RWPE2 (cell line): ENCODE results near the gene DOCK11.

ENCODE experiments used
- ATAC-seq: fragments of 200-7000 bp; cut with Tn5 transposase; 3 replicates; pipeline ENCODE4 v1.9.1; 2021; ENCODE audit warnings: low read depth
- DNase-seq: peaks from one replicate; pipeline ENCODE4 v3.0.0-alpha.2; 2020; ENCODE audit warnings: low spot score
- H3K27ac ChIP-seq: fragments of 450-650 bp; 2 replicates; pipeline ENCODE4 v1.5.1; 2017; ENCODE audit warnings: mild to moderate bottlenecking; ENCODE audit not compliant: poor library complexity, severe bottlenecking
- H3K27me3 ChIP-seq: fragments of 250-450 bp; sonication (Bioruptor Pico); 2 replicates; pipeline ENCODE4 v1.5.1; 2021; ENCODE audit warnings: mild to moderate bottlenecking, moderate library complexity; ENCODE audit not compliant: insufficient read depth, poor library complexity, severe bottlenecking
- H3K36me3 ChIP-seq: fragments of 250-450 bp; sonication (Bioruptor Pico); 2 replicates; pipeline ENCODE4 v1.5.1; 2020; ENCODE audit warnings: low read depth, mild to moderate bottlenecking, moderate library complexity
- H3K4me1 ChIP-seq: fragments of 250-450 bp; sonication (Bioruptor Pico); 2 replicates; pipeline ENCODE4 v1.5.1; 2021; ENCODE audit warnings: mild to moderate bottlenecking, moderate library complexity; ENCODE audit not compliant: insufficient read depth, poor library complexity, severe bottlenecking
- H3K4me3 ChIP-seq: fragments of 250-450 bp; sonication (Bioruptor Pico); 2 replicates; pipeline ENCODE4 v1.5.1; 2021; ENCODE audit warnings: mild to moderate bottlenecking, moderate library complexity; ENCODE audit not compliant: severe bottlenecking
- H3K9me3 ChIP-seq: fragments of 250-450 bp; sonication (Bioruptor Pico); 2 replicates; pipeline ENCODE4 v1.5.1; 2021; ENCODE audit warnings: mild to moderate bottlenecking, moderate library complexity; ENCODE audit not compliant: severe bottlenecking
- CTCF ChIP-seq: fragments of 450-650 bp; IDR thresholded peaks from one replicate; pipeline ENCODE4 v1.5.1; 2017; ENCODE audit warnings: mild to moderate bottlenecking, moderate library complexity; ENCODE audit not compliant: poor library complexity, severe bottlenecking

DOCK11 gene

GRCh38 chrX:118726396-118726795 lies 230.8 kb downstream of the DOCK11 start:
- Histone ChIP-seq H3K4me3 (no peak overlapping the region), H3K36me3 (no peaks in the 10 kb centered on the region), H3K27me3 (no peaks in the 10 kb centered on the region), H3K27ac (peak overlapping the region; percentile 58), H3K9me3 (no peaks in the 10 kb centered on the region), H3K4me1 (no peaks in the 10 kb centered on the region)
- no peak for TF ChIP-seq CTCF
- no peak for ATAC-seq
- DNase-seq = no peak

GRCh38 chrX:118726887-118727685 lies 231.5 kb downstream of the DOCK11 start, which contains the start of gene IL13RA1:
Gene IL13RA1 (plus strand): TSS chrX:118727606. CDS start chrX:118727639, 33 bp downstream.
- Histone ChIP-seq H3K27ac (peak within 1 kb of the TSS; percentile 58), H3K9me3 (no peaks in the 10 kb centered on the region), H3K36me3 (no peaks in the 10 kb centered on the region), H3K4me1 (no peaks in the 10 kb centered on the region), H3K4me3 (peak within 1 kb of the TSS; percentile 77), H3K27me3 (no peaks in the 10 kb centered on the region)
- TF ChIP-seq CTCF = no peak
- DNase-seq (peak; percentile 66), ATAC-seq (peak; percentile 92)

- DNase-seq (no peak), ATAC-seq (no peak)
- no peak for TF ChIP-seq CTCF
- Histone ChIP-seq H3K27me3 (no peaks in the 10 kb centered on the region), H3K27ac (peak overlapping the region; percentile 58), H3K36me3 (no peaks in the 10 kb centered on the region), H3K9me3 (no peaks in the 10 kb centered on the region), H3K4me3 (peak overlapping the region; percentile 77), H3K4me1 (no peaks in the 10 kb centered on the region)
Observed at GRCh38 chrX:118727686-118728339, 232.2 kb downstream of the DOCK11 start.

DNA sequence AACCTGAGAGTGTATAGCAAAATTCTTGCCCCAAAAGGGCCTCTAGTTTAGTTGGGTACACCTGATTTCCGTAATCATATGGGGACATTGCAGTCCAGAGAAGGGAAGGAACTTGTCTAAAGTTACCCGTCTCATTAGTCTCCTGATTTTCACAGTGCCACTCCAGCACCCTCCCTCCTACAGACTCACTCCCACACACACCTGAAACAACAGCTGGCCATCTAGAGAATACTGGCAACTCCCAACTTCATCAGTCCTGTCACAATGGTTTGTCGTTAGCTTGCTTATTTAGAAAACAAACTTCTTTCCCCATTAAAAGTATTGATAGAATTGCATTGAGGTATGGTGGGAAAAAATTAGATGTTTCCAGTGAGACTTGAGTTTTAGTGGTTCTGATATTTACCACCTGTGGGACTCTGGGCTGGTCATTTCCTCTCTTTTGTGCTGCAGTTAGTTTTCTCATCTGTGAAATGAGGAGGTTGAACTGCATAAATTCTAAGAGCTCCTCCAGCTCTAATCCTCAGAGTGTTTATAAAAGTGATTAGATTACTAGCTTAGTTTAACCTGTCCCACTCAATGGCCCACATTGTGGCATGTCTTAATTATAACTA lies 233.5 kb downstream of the DOCK11 start:
- Histone ChIP-seq H3K27me3 (no peaks in the 10 kb centered on the region), H3K9me3 (no peaks in the 10 kb centered on the region), H3K4me3 (no peak overlapping the region), H3K4me1 (no peaks in the 10 kb centered on the region), H3K27ac (no peak overlapping the region), H3K36me3 (no peaks in the 10 kb centered on the region)
- DNase-seq (no peak), ATAC-seq (no peak)
- no peak for TF ChIP-seq CTCF
